H9 (cell line): ENCODE data around the gene FBXO2. TPM values are rescaled to one million over a fixed set of nuclear protein-coding genes. Genes with fewer than 3 reads are reported as not detected.

Experiments
- DNase-seq: peaks from one replicate; pipeline ENCODE4 v3.0.0-alpha.2; 2017
- H2AFZ ChIP-seq: one replicate; pipeline ENCODE4 v1.6.1; 2013; ENCODE audit warnings: mild to moderate bottlenecking, low read length, control low read depth, moderate library complexity
- H2AK5ac ChIP-seq: 2 replicates; pipeline ENCODE4 v1.6.1; 2013; ENCODE audit warnings: low read length, control low read depth, mixed read lengths; ENCODE audit not compliant: insufficient read length
- H2BK120ac ChIP-seq: one replicate; pipeline ENCODE4 v1.6.1; 2013; ENCODE audit warnings: low read depth, mild to moderate bottlenecking, low read length, control low read depth, inconsistent platforms; ENCODE audit not compliant: poor library complexity, severe bottlenecking
- H2BK12ac ChIP-seq: 2 replicates; pipeline ENCODE4 v1.6.1; 2013; ENCODE audit warnings: low read length, control low read depth, mixed read lengths, low read depth; ENCODE audit not compliant: insufficient read length
- H2BK15ac ChIP-seq: 2 replicates; pipeline ENCODE4 v1.6.1; 2013; ENCODE audit warnings: low read depth, low read length, control low read depth
- H2BK20ac ChIP-seq: one replicate; pipeline ENCODE4 v1.6.1; 2013; ENCODE audit warnings: low read depth, mild to moderate bottlenecking, low read length, control low read depth, inconsistent platforms; ENCODE audit not compliant: poor library complexity, severe bottlenecking
- H2BK5ac ChIP-seq: 2 replicates; pipeline ENCODE4 v1.6.1; 2013; ENCODE audit warnings: low read length, control low read depth, mixed read lengths; ENCODE audit not compliant: insufficient read length
- H3K14ac ChIP-seq: 2 replicates; pipeline ENCODE4 v1.6.1; 2013; ENCODE audit warnings: low read length, control low read depth; ENCODE audit not compliant: insufficient read depth
- H3K18ac ChIP-seq: 2 replicates; pipeline ENCODE4 v1.6.1; 2013; ENCODE audit warnings: low read depth, mild to moderate bottlenecking, mixed read lengths, low read length, control low read depth; ENCODE audit not compliant: insufficient read length
- H3K23ac ChIP-seq: 2 replicates; pipeline ENCODE4 v1.6.1; 2013; ENCODE audit warnings: low read length, control low read depth, mixed read lengths, low read depth; ENCODE audit not compliant: insufficient read length
- H3K23me2 ChIP-seq: 2 replicates; pipeline ENCODE4 v1.6.1; 2013; ENCODE audit warnings: low read depth, mild to moderate bottlenecking, mixed read lengths, low read length, control low read depth; ENCODE audit not compliant: insufficient read length, poor library complexity, severe bottlenecking
- H3K27ac ChIP-seq: 2 replicates; pipeline ENCODE4 v1.5.1; 2013; ENCODE audit warnings: low read length, control low read depth, mixed read lengths, low read depth; ENCODE audit not compliant: insufficient read length
- H3K27me3 ChIP-seq: 2 replicates; pipeline ENCODE4 v1.6.1; 2013; ENCODE audit warnings: low read length, control low read depth, inconsistent platforms; ENCODE audit not compliant: insufficient read depth
- H3K4ac ChIP-seq: 2 replicates; pipeline ENCODE4 v1.6.1; 2013; ENCODE audit warnings: low read depth, mild to moderate bottlenecking, control low read depth, inconsistent platforms, low read length, moderate library complexity
- H3K4me1 ChIP-seq: 2 replicates; pipeline ENCODE4 v1.6.1; 2013; ENCODE audit warnings: low read length, control low read depth, inconsistent platforms; ENCODE audit not compliant: insufficient read depth
- H3K4me2 ChIP-seq: 2 replicates; pipeline ENCODE4 v1.6.1; 2013; ENCODE audit warnings: low read length, control low read depth, mixed read lengths; ENCODE audit not compliant: insufficient read length, insufficient read depth
- H3K56ac ChIP-seq: 2 replicates; pipeline ENCODE4 v1.6.1; 2013; ENCODE audit warnings: low read depth, mild to moderate bottlenecking, mixed read lengths, low read length, control low read depth; ENCODE audit not compliant: insufficient read length
- H3K79me1 ChIP-seq: 2 replicates; pipeline ENCODE4 v1.6.1; 2013; ENCODE audit warnings: low read depth, mild to moderate bottlenecking, moderate library complexity, low read length, control low read depth, inconsistent platforms; ENCODE audit not compliant: insufficient read depth, poor library complexity, severe bottlenecking
- H3K79me2 ChIP-seq: 2 replicates; pipeline ENCODE4 v1.6.1; 2013; ENCODE audit warnings: low read length, control low read depth, inconsistent platforms; ENCODE audit not compliant: insufficient read depth
- H3K9ac ChIP-seq: 2 replicates; pipeline ENCODE4 v1.6.1; 2013; ENCODE audit warnings: low read length, control low read depth, mixed read lengths; ENCODE audit not compliant: insufficient read length; ENCODE audit errors: extremely low read depth
- H3K9me3 ChIP-seq: one replicate; pipeline ENCODE4 v1.6.1; 2013; ENCODE audit warnings: low read depth, low read length, inconsistent platforms; ENCODE audit not compliant: control insufficient read depth
- H3T11ph ChIP-seq: one replicate; pipeline ENCODE4 v1.6.1; 2013; ENCODE audit warnings: mild to moderate bottlenecking, low read length, control low read depth, inconsistent platforms
- H4K20me1 ChIP-seq: one replicate; pipeline ENCODE4 v1.6.1; 2013; ENCODE audit not compliant: control insufficient read depth, insufficient read length, insufficient read depth
- H4K5ac ChIP-seq: 2 replicates; pipeline ENCODE4 v1.6.1; 2013; ENCODE audit warnings: low read depth, mild to moderate bottlenecking, mixed read lengths, low read length, control low read depth; ENCODE audit not compliant: insufficient read length
- H4K8ac ChIP-seq: replicated peaks from 2 replicates; pipeline ENCODE4 v1.6.1; 2013; ENCODE audit warnings: low read length, control low read depth, mixed read lengths, low read depth; ENCODE audit not compliant: insufficient read length
- H4K91ac ChIP-seq: 2 replicates; pipeline ENCODE4 v1.6.1; 2013; ENCODE audit warnings: low read depth, mild to moderate bottlenecking, moderate library complexity, mixed read lengths, low read length, control low read depth; ENCODE audit not compliant: insufficient read length
- H3K27ac Mint-ChIP-seq, 3 experiments: 2 replicates in 2 of 3; 3 replicates in 1 of 3; pipeline ENCODE4 v1.8.0; 2020 to 2021; ENCODE audit warnings: mixed read lengths in 3 of 3, mild to moderate bottlenecking in 1 of 3, moderate library complexity in 1 of 3
- H3K27me3 Mint-ChIP-seq: 2 replicates; pipeline ENCODE4 v1.8.0; 2021; ENCODE audit warnings: low read depth, mild to moderate bottlenecking, moderate library complexity, mixed read lengths
- H3K36me3 Mint-ChIP-seq, 3 experiments: 2 replicates in 2 of 3; 3 replicates in 1 of 3; pipeline ENCODE4 v1.8.0; 2020 to 2021; ENCODE audit warnings: low read depth in 3 of 3, mixed read lengths in 3 of 3; ENCODE audit not compliant: insufficient read depth in 1 of 3
- H3K4me1 Mint-ChIP-seq, 2 experiments: 2 replicates each; pipeline ENCODE4 v1.8.0; 2020; ENCODE audit warnings: mixed read lengths in 2 of 2
- H3K4me3 Mint-ChIP-seq, 2 experiments: 2 replicates in 1 of 2; 3 replicates in 1 of 2; pipeline ENCODE4 v1.8.0; 2020 to 2021; ENCODE audit warnings: mild to moderate bottlenecking in 2 of 2, mixed read lengths in 2 of 2, moderate library complexity in 1 of 2
- H3K9me3 Mint-ChIP-seq, 2 experiments: 2 replicates in 1 of 2; 3 replicates in 1 of 2; pipeline ENCODE4 v1.8.0; 2020; ENCODE audit warnings: mild to moderate bottlenecking in 2 of 2, mixed read lengths in 2 of 2, moderate library complexity in 1 of 2
- CTCF ChIP-seq: fragments of 200-600 bp; sonication (generic); conservative IDR thresholded peaks from 3 replicates; pipeline ENCODE4 v1.8.0; 2021; ENCODE audit warnings: antibody characterized with exemption, mild to moderate bottlenecking
- WGBS: extraction: QIAGEN DNeasy Blood & Tissue Kit; methylation state at CpG from one replicate; pipeline ENCODE4 v1.1.7; 2013; ENCODE audit warnings: missing lambda C conversion rate, low lambda C conversion rate, mixed read lengths; ENCODE audit not compliant: insufficient read length; ENCODE audit errors: extremely low coverage; 5-methylcytosine and 5-hydroxymethylcytosine counted together
- total RNA-seq: library from RNA; stranded (reverse); gene quantifications from 2 replicates; pipeline ENCODE4 v1.2.1, GENCODE V29; 2021

FBXO2 gene
- total RNA-seq, 1 experiment from 2014 or later = 28.9 TPM

GRCh38 chr1:11682287-11682771, 28.1 kb upstream of the FBXO2 start:
- Histone ChIP-seq H3K4me2 (peak overlapping the region; percentile 65), H2BK5ac (no peak overlapping the region), H4K8ac (no peak overlapping the region), H2AK5ac (no peak overlapping the region), H3K56ac (no peak overlapping the region), H2AFZ (no peak overlapping the region), H3K27ac (peak overlapping the region; percentile 99), H3K9ac (peak overlapping the region; percentile 48), H3K79me2 (peaks cover 15% of the 10 kb centered on the region; the same call in 1 of the 2 replicates), H2BK20ac (no peak overlapping the region), H3K14ac (no peak overlapping the region), H2BK120ac (no peak overlapping the region), H3K18ac (no peak overlapping the region), H4K91ac (no peak overlapping the region), H3K79me1 (no peaks in the 10 kb centered on the region), H3T11ph (no peak overlapping the region), H4K5ac (no peak overlapping the region), H3K4ac (no peak overlapping the region), H3K27me3 (no peaks in the 10 kb centered on the region), H3K23ac (no peak overlapping the region), H3K9me3 (no peaks in the 10 kb centered on the region), H4K20me1 (no peaks in the 10 kb centered on the region), H2BK15ac (no peak overlapping the region), H2BK12ac (no peak overlapping the region), H3K4me1 (peaks cover 18% of the 10 kb centered on the region; the same call in 1 of the 2 replicates), H3K23me2 (no peaks in the 10 kb centered on the region)
- Mint-ChIP-seq H3K27ac (peak overlapping the region; percentile 90 to 100 (median 99)), H3K4me1 (peaks cover 55 to 70% of the 10 kb centered on the region in 2 experiments), H3K36me3 (peaks cover 12 to 38% (median 33%) of the 10 kb centered on the region in 3 experiments), H3K4me3 (peak overlapping the region; percentile 71 to 88), H3K9me3 (no peaks in the 10 kb centered on the region), H3K27me3 (no peaks in the 10 kb centered on the region)
- no peak for TF ChIP-seq CTCF
- WGBS = no CpG with 5 or more reads among the region's 7 CpGs
- peak; percentile 83 for DNase-seq
